Gastroesophageal sphincter (tissue), 3 donors: ENCODE results near the gene TXNDC5.

Source experiments
- CTCF ChIP-seq, 4 experiments: fragments of 200-600 bp in 2 of 4; fragments of 450-650 bp in 2 of 4; sonication (generic) in 1 of 4; IDR thresholded peaks; one replicate each; pipeline ENCODE4 v1.5.1; 2017 to 2019; ENCODE audit warnings: antibody characterized with exemption in 4 of 4, mild to moderate bottlenecking in 2 of 4, moderate library complexity in 2 of 4
- EP300 ChIP-seq: sonication (generic); formaldehyde crosslinking; IDR thresholded peaks from one replicate; pipeline ENCODE4 v1.6.1; 2017; ENCODE audit warnings: antibody characterized with exemption, mild to moderate bottlenecking
- POLR2A ChIP-seq, 2 donors: fragments of 450-650 bp; IDR thresholded peaks; one replicate each; pipeline ENCODE4 v1.6.1; 2017; ENCODE audit warnings: antibody characterized with exemption in 2 of 2, mild to moderate bottlenecking in 2 of 2, moderate library complexity in 1 of 2
- POLR2AphosphoS5 ChIP-seq: sonication (generic); formaldehyde crosslinking; IDR thresholded peaks from one replicate; pipeline ENCODE4 v1.6.1; 2017; ENCODE audit warnings: antibody characterized with exemption

DNA sequence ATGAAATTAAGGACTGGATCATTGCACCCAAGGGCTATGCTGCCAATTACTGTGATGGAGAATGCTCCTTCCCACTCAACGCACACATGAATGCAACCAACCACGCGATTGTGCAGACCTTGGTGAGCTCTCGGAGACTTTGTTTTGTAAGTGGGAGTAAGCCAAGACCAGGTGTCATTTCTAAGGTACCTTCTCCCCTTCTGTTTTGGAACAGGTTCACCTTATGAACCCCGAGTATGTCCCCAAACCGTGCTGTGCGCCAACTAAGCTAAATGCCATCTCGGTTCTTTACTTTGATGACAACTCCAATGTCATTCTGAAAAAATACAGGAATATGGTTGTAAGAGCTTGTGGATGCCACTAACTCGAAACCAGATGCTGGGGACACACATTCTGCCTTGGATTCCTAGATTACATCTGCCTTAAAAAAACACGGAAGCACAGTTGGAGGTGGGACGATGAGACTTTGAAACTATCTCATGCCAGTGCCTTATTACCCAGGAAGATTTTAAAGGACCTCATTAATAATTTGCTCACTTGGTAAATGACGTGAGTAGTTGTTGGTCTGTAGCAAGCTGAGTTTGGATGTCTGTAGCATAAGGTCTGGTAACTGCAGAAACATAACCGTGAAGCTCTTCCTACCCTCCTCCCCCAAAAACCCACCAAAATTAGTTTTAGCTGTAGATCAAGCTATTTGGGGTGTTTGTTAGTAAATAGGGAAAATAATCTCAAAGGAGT is 30.4 kb downstream of the TXNDC5 start:
- TF ChIP-seq POLR2A (IDR thresholded peaks at IDR 0.05): no peak
- no peak for TF ChIP-seq EP300
- TF ChIP-seq CTCF (IDR thresholded peaks at IDR 0.05): no peak
- TF ChIP-seq POLR2AphosphoS5: no peak
